Measurements from ENCODE around the gene ZRANB3. TPM values are rescaled to one million over a fixed set of nuclear protein-coding genes. Genes with fewer than 3 reads are reported as not detected.
A peak's percentile ranks its signal among the peaks of the same experiment; 100 is the strongest.

ZRANB3 gene
- total and polyA plus RNA-seq, 2 of the 13 experiments (the other 11 are each of a cell fraction or from before 2014, with no cell fraction given): 5.8 to 25.2 TPM

- TF ChIP-seq ZNF609 (CRISPR knock-in tag; IDR thresholded peaks at IDR 0.05; ENCODE audit: borderline replicate concordance): no peak
- TF ChIP-seq SYNCRIP (IDR thresholded peaks at IDR 0.05; ENCODE audit: insufficient read depth, low read depth, low read length): no peak
- no peak for TF ChIP-seq ATRX (CRISPR knock-in tag; IDR thresholded peaks at IDR 0.05; ENCODE audit: borderline replicate concordance)
- no peak for TF ChIP-seq KDM2A (CRISPR knock-in tag; IDR thresholded peaks at IDR 0.05; ENCODE audit: borderline replicate concordance, low read depth)
Observed at GRCh38 chr2:135099802-135100483, 431.1 kb downstream of the ZRANB3 start (continued).

- peaks cover 19% of the 10 kb centered on the region for H3K4me1 ChIP-seq (ENCODE audit: insufficient read depth, low read length)
- in situ Hi-C loops (cut with HindIII; ENCODE audit: extremely low pct_ligation_motif_present, low pct_unique_long_range_greater_than_20kb) (no loop called here), intact Hi-C loops (cut with micrococcal nuclease; ENCODE audit: unreplicated experiment) (no loop called here)
- H4K20me1 ChIP-seq (ENCODE audit: insufficient read depth, low read length): no peaks in the 10 kb centered on the region
- no peak overlapping the region for H3K9ac ChIP-seq (ENCODE audit: insufficient read depth, low read depth, low read length)
- no peaks in the 10 kb centered on the region for H3K27me3 ChIP-seq (ENCODE audit: control insufficient read depth in 1 of 2, insufficient read depth in 2 of 2, low read length in 2 of 2)
- H3K79me2 ChIP-seq (ENCODE audit: insufficient read depth, low read length): no peaks in the 10 kb centered on the region
- no peak overlapping the region for H3K27ac ChIP-seq (ENCODE audit: extremely low read length, insufficient read depth, low read length)
- TF ChIP-seq ZNF7 (CRISPR knock-in tag; IDR thresholded peaks at IDR 0.05): peak; percentile 91
- TF ChIP-seq U2AF1 (optimal IDR thresholded peaks at IDR 0.05; ENCODE audit: low read depth, low read length): no peak
- TF ChIP-seq MAFF (IDR thresholded peaks at IDR 0.05; ENCODE audit: low read depth, low read length): peak; percentile 68
- TF ChIP-seq MAFK (conservative IDR thresholded peaks at IDR 0.05 in 1 of 2, IDR thresholded peaks at IDR 0.05 in 1 of 2; ENCODE audit: low read length in 2 of 2): peak in 1 of 2 experiments; percentile 65; a peak in 3 of 4 replicates
- no peak for TF ChIP-seq AHDC1 (CRISPR knock-in tag; IDR thresholded peaks at IDR 0.05; ENCODE audit: borderline replicate concordance)
- CTCF ChIA-PET (ENCODE audit: low intra/inter-chr PET ratio, low total read pairs): no interaction called here
- ATAC-seq (no peak), FAIRE-seq (no peak), DNase-seq (ENCODE audit: low spot score) (no peak)
- no peak overlapping the region for H3K4me2 ChIP-seq (ENCODE audit: low read depth, low read length)
- no TSS peak for BruUV-seq (replicated peaks)
- WGBS (ENCODE audit: low lambda C conversion rate): 95% methylated on average over 2 of the region's 2 CpGs
- H3K36me3 ChIP-seq (replicated peaks in 1 of 2; ENCODE audit: control insufficient read depth in 1 of 2, insufficient read depth in 2 of 2, low read length in 2 of 2): peaks cover 2 to 26% of the 10 kb centered on the region in 2 experiments; a peak in 4 of 5 replicates
- no peak overlapping the region for H3K4me3 ChIP-seq (replicated peaks in 1 of 3; ENCODE audit: insufficient read depth in 1 of 3, low read depth in 2 of 3, low read length in 3 of 3)
- POLR2A ChIA-PET: no interaction called here
- H2AFZ ChIP-seq (ENCODE audit: low read length): no peak overlapping the region
- no peaks in the 10 kb centered on the region for H3K9me3 ChIP-seq (ENCODE audit: low read length)
Observed at GRCh38 chr2:135097532-135098231, 433.3 kb downstream of the ZRANB3 start.

Measured in HepG2 (cell line).